MCF 10A (cell line): Measurements from ENCODE around the gene CXCL10. TPM values are rescaled to one million over a fixed set of nuclear protein-coding genes. Genes with fewer than 3 reads are reported as not detected.
"Not testable (repeated sequence)": the region's sequence is repeated elsewhere in the genome, so short reads cannot be mapped to it uniquely, and the experiment has no call there.

Experiments
- BruUV-seq: library from RNA; stranded (reverse); fragments of 400-500 nt; replicated peaks from 2 replicates; lab custom pipeline; 2021; lab: Mats Ljungman, UMichigan
- CTCF ChIA-PET: fragments of 300-600 bp; sonication (Branson Sonifier 250); formaldehyde crosslinking; extraction: SDS; loops from one replicate; lab custom pipeline; 2021; ENCODE audit warnings: antibody characterized with exemption, inconsistent platforms; lab: Yijun Ruan, JAX
- POLR2A ChIA-PET: fragments of 300-600, 350-650 bp; sonication (Branson Sonifier 250); formaldehyde crosslinking; extraction: SDS; loops from one replicate; lab custom pipeline; 2020; ENCODE audit warnings: antibody characterized with exemption, inconsistent platforms; lab: Yijun Ruan, JAX
- DNase-seq: peaks from one replicate; pipeline ENCODE4 v3.0.0-alpha.2; 2018; ENCODE audit not compliant: unreplicated experiment
- H3K27ac Mint-ChIP-seq: one replicate; pipeline ENCODE4 v1.8.0; 2022; ENCODE audit warnings: mild to moderate bottlenecking, low read depth, mixed read lengths; ENCODE audit not compliant: unreplicated experiment
- H3K27me3 Mint-ChIP-seq: one replicate; pipeline ENCODE4 v1.8.0; 2022; ENCODE audit warnings: mixed read lengths; ENCODE audit not compliant: insufficient read depth, unreplicated experiment
- H3K36me3 Mint-ChIP-seq: one replicate; pipeline ENCODE4 v1.8.0; 2022; ENCODE audit warnings: mild to moderate bottlenecking, moderate library complexity, mixed read lengths; ENCODE audit not compliant: insufficient read depth, unreplicated experiment
- H3K4me1 Mint-ChIP-seq: one replicate; pipeline ENCODE4 v1.8.0; 2022; ENCODE audit warnings: mixed read lengths; ENCODE audit not compliant: insufficient read depth, unreplicated experiment
- H3K4me3 Mint-ChIP-seq: one replicate; pipeline ENCODE4 v1.8.0; 2022; ENCODE audit warnings: mild to moderate bottlenecking, moderate library complexity, mixed read lengths; ENCODE audit not compliant: unreplicated experiment
- H3K9me3 Mint-ChIP-seq: one replicate; pipeline ENCODE4 v1.8.0; 2022; ENCODE audit warnings: mixed read lengths; ENCODE audit not compliant: unreplicated experiment
- intact Hi-C: fragments of 100-400 bp; cut with micrococcal nuclease; formaldehyde crosslinking; loops from 2 replicates; pipeline ENCODE4 v1.14.1; 2022
- total RNA-seq: library from RNA; stranded (reverse); gene quantifications from 2 replicates; pipeline ENCODE4 v1.2.3, GENCODE V29; 2022
- TF ChIP-seq, protein P1 (sequence below): fragments of 200-600 bp; IDR thresholded peaks from one replicate; pipeline ENCODE4 v1.8.0; 2022; ENCODE audit warnings: antibody characterized with exemption, mild to moderate bottlenecking; ENCODE audit not compliant: unreplicated experiment

Gene CXCL10
- total RNA-seq, 1 experiment from 2014 or later = not detected

- Mint-ChIP-seq H3K4me3 (no peak overlapping the region), H3K4me1 (peaks cover 8% of the 10 kb centered on the region), H3K9me3 (no peaks in the 10 kb centered on the region), H3K27ac (no peak overlapping the region), H3K27me3 (no peaks in the 10 kb centered on the region), H3K36me3 (no peaks in the 10 kb centered on the region)
- TF ChIP-seq, protein P1, sequence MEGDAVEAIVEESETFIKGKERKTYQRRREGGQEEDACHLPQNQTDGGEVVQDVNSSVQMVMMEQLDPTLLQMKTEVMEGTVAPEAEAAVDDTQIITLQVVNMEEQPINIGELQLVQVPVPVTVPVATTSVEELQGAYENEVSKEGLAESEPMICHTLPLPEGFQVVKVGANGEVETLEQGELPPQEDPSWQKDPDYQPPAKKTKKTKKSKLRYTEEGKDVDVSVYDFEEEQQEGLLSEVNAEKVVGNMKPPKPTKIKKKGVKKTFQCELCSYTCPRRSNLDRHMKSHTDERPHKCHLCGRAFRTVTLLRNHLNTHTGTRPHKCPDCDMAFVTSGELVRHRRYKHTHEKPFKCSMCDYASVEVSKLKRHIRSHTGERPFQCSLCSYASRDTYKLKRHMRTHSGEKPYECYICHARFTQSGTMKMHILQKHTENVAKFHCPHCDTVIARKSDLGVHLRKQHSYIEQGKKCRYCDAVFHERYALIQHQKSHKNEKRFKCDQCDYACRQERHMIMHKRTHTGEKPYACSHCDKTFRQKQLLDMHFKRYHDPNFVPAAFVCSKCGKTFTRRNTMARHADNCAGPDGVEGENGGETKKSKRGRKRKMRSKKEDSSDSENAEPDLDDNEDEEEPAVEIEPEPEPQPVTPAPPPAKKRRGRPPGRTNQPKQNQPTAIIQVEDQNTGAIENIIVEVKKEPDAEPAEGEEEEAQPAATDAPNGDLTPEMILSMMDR = no peak
- POLR2A ChIA-PET = interaction anchor here (0.7 to 2.7 kb wide), 5 partner anchors 15 to 352 kb away, joined by 3 to 6 read pairs (median 3); partner anchors contain the start of genes CXCL11 and SDAD1
- peak; percentile 28 for DNase-seq
- BruUV-seq = no TSS peak
- CTCF ChIA-PET = interaction anchor here (0.7 to 2.5 kb wide), 6 partner anchors 14 to 95 kb away, joined by 3 to 18 read pairs (median 4); partner anchors contain the start of gene NUP54
- intact Hi-C loops = no loop called here
These were observed 30.4 kb upstream of the CXCL10 start for GRCh38 chr4:76053730-76054129.

GRCh38 chr4:76050560-76051050 lies 27.3 kb upstream of the CXCL10 start:
- H3K27ac Mint-ChIP-seq, H3K27me3 Mint-ChIP-seq: not testable (repeated sequence)

GRCh38 chr4:76049860-76050416 lies 26.6 kb upstream of the CXCL10 start:
- H3K27ac Mint-ChIP-seq, H3K36me3 Mint-ChIP-seq, DNase-seq, H3K4me1 Mint-ChIP-seq, H3K9me3 Mint-ChIP-seq, H3K4me3 Mint-ChIP-seq, BruUV-seq, intact Hi-C loops, H3K27me3 Mint-ChIP-seq, POLR2A ChIA-PET: not testable (repeated sequence)
- CTCF ChIA-PET = interaction anchor here (0.6 to 1.2 kb wide), 2 partner anchors 13 to 133 kb away, joined by 3 to 5 read pairs; no protein-coding TSS in a partner anchor

More at GRCh38 chr4:76050560-76051050, 27.3 kb upstream of the CXCL10 start:
- intact Hi-C loops, POLR2A ChIA-PET, DNase-seq, H3K4me1 Mint-ChIP-seq, BruUV-seq, H3K36me3 Mint-ChIP-seq, H3K4me3 Mint-ChIP-seq, H3K9me3 Mint-ChIP-seq: not testable (repeated sequence)
- CTCF ChIA-PET = interaction anchor here (0.6 kb wide), 1 partner anchor 133 kb away, joined by 3 read pairs; no protein-coding TSS in a partner anchor

GRCh38 chr4:76044686-76045085 lies 21.4 kb upstream of the CXCL10 start:
- H3K4me3 Mint-ChIP-seq, CTCF ChIA-PET, POLR2A ChIA-PET, intact Hi-C loops, H3K27me3 Mint-ChIP-seq, H3K9me3 Mint-ChIP-seq, BruUV-seq, DNase-seq, H3K4me1 Mint-ChIP-seq, H3K36me3 Mint-ChIP-seq, H3K27ac Mint-ChIP-seq: not testable (repeated sequence)

DNA sequence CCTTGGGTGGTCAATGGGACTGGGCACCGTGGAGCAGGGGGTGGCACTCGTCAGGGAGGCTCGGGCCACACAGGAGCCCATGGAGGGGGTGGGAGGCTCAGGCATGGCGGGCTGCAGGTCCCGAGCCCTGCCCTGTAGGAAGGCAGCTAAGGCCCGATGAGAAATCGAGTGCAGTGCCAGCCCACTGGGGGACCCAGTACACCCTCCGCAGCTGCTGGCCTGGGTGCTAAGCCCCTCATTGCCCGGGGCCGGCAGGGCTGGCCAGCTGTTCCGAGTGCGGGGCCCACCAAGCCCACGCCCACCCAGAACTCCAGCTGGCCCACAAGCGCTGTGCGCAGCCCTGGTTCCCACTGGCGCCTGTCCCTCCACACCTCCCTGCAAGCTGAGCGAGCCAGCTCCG lies 20.0 kb upstream of the CXCL10 start:
- H3K27me3 Mint-ChIP-seq, intact Hi-C loops, DNase-seq, H3K4me1 Mint-ChIP-seq, H3K9me3 Mint-ChIP-seq, H3K4me3 Mint-ChIP-seq, H3K36me3 Mint-ChIP-seq, H3K27ac Mint-ChIP-seq, BruUV-seq, POLR2A ChIA-PET: not testable (repeated sequence)
- CTCF ChIA-PET = interaction anchor here (0.6 kb wide), 1 partner anchor 678 kb away, joined by 3 read pairs; no protein-coding TSS in a partner anchor

- H3K4me1 Mint-ChIP-seq, POLR2A ChIA-PET, H3K36me3 Mint-ChIP-seq, H3K27me3 Mint-ChIP-seq, H3K27ac Mint-ChIP-seq, BruUV-seq, H3K9me3 Mint-ChIP-seq, H3K4me3 Mint-ChIP-seq, intact Hi-C loops, DNase-seq: not testable (repeated sequence)
- CTCF ChIA-PET = interaction anchor here (0.6 kb wide), 1 partner anchor 156 kb away, joined by 5 read pairs; no protein-coding TSS in a partner anchor
These were observed 19.1 kb upstream of the CXCL10 start for GRCh38 chr4:76042241-76042998.
